C4-2B (cell line): Measurements from ENCODE around the gene ZFR2.

ENCODE experiments used
- H3K27ac ChIP-seq: fragments of 450-650 bp; 2 replicates; pipeline ENCODE4 v1.5.1; 2017
- CTCF ChIP-seq: fragments of 450-650 bp; conservative IDR thresholded peaks from 2 replicates; pipeline ENCODE4 v1.5.1; 2017; ENCODE audit warnings: mild to moderate bottlenecking
- ZFX ChIP-seq: fragments of 450-650 bp; IDR thresholded peaks from 2 replicates; pipeline ENCODE4 v1.6.1; 2017

The ZFR2 gene

GRCh38 chr19:3793799-3794198 is 75.0 kb downstream of the ZFR2 start:
- no peak for TF ChIP-seq ZFX
- no peak for TF ChIP-seq CTCF
- no peak overlapping the region for H3K27ac ChIP-seq

DNA sequence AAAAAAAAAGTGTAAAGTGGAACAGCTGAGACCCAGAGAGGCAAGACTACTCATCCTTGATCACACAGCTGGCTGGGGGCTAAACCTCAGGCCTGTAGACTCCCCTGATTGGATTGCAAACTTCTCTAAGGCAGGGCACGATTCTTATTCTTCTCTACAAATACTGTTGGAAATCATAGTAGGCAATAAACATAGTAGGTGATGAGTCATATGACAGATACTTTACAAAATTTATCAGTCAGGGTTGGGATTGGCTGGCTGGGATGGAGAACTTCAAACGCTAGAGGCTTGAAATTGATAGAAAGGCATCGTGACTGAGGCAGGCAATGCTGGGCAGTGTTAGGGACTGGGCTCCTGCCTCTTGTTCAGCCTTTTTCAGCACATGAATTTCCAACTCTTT is 76.7 kb downstream of the ZFR2 start:
- H3K27ac ChIP-seq = no peak overlapping the region
- TF ChIP-seq CTCF (no peak), ZFX (no peak)

DNA sequence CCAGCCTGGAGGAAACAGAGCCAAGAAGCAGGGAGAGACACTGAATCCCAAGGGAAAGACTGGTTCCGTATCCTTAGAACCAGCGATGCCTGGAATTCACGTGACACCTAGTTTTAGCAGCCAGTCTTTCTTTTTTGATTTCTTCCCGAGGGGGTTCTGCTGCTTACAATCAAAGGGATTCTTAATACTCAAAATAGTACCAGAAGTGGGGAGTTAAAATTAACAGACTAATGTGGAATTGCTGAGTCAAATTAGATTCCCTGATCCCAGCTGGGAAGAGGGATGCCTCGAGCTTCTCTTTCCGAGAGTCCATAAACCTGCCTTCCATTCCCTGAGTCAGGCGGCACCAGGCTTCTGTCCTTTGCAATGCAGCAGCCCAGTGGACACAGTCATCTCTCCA is 77.9 kb downstream of the ZFR2 start:
- no peak for TF ChIP-seq CTCF
- no peak for TF ChIP-seq ZFX
- H3K27ac ChIP-seq = no peak overlapping the region

DNA sequence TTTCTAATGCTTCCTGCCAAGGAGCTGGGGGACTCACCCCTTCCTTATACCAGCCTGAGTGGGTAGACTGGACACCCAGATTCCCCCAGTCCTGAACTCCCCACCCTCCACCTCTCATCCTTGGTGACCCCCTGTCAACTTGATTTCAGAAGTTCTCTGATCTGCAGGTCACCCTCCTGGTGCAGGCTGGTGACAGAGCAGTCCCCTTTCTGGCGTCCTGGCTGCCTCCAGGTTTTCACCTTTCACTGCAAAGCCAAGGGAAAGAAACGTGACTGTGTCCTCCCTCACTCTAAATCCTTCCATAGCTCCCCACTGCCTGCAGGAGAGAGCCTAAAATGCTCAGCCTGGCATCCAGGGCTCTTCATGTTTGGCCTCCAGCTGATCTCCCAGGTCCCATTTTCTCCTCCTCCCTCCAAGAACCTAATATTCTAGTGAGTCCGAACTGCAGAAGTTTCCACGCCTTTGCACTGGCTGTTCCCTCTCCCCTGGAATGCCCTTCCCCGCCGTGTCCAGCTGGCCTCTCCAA is 78.6 kb downstream of the ZFR2 start:
- TF ChIP-seq CTCF (no peak), ZFX (no peak)
- H3K27ac ChIP-seq = no peak overlapping the region

DNA sequence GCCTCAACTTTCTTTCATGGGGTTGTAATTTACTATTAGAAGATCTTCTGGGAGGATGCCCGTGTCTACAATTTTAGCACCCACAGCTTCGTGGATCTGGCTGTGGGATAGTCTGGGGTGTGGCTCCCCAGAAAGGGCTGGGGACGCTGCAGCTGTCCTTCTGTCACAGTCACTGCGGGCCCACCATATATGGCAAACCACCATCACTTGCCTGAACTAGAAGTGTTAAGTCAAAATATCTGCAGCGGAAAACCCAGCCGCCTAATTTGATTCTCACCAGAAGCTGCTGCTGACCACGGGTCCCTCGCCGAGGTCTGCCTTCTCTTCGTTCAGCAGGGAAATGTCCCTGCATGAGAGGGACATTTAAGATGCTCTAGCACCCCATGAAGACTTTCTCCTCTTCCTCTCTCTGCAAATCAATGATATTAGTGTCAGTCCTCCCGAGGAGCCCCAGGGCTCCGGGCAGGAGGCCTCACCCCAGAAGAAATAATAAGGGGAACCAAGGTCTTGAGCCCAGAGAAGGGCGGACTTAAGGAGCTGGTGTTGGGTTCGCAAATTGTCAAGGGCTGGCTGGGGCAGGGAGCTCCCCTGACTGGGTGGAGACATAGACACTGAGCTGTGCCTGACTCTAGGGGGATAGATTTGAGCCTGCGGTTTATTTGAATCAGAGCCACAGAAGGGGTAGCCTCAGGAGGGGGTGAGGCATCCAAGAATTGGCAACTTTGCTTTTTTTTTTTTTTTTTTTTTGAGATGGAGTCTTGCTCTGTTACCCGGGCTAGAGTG is 79.7 kb downstream of the ZFR2 start:
- no peak overlapping the region for H3K27ac ChIP-seq
- no peak for TF ChIP-seq ZFX
- no peak for TF ChIP-seq CTCF

- no peak for TF ChIP-seq ZFX
- no peak for TF ChIP-seq CTCF
- no peak within 1 kb of the TSS for H3K27ac ChIP-seq
These were observed 82.7 kb downstream of the ZFR2 start, which contains the start of gene MATK for GRCh38 chr19:3785938-3786824. TSS of gene MATK (minus strand) at chr19:3786381. CDS start at chr19:3785135, 1,246 bp downstream.
